CD8-positive, alpha-beta memory T cell (primary cell): Measurements from ENCODE around the gene SGCD. TPM values are rescaled to one million over a fixed set of nuclear protein-coding genes. Genes with fewer than 3 reads are reported as not detected.

Source experiments
- CTCF ChIA-PET: fragments of 350-600 bp; sonication (Branson Sonifier 250); formaldehyde crosslinking; loops from one replicate; lab custom pipeline; 2021; ENCODE audit warnings: antibody characterized with exemption; lab: Charles Lee
- POLR2A ChIA-PET: fragments of 350-600 bp; sonication (Branson Sonifier 250); formaldehyde crosslinking; loops from one replicate; lab custom pipeline; 2021; ENCODE audit warnings: antibody characterized with exemption; lab: Charles Lee
- DNase-seq, 5 donors: peaks; one replicate each; pipeline versions ENCODE4 v3.0.0 to v3.0.0-alpha.2; 2020 to 2022; ENCODE audit warnings: mixed read lengths in 1 of 5
- H3K27ac ChIP-seq: one replicate; pipeline ENCODE4 v1.7.0; 2013; ENCODE audit warnings: low read depth, mild to moderate bottlenecking, low read length, moderate library complexity
- H3K27me3 ChIP-seq: 2 replicates; pipeline ENCODE4 v1.7.0; 2013; ENCODE audit warnings: low read length, mild to moderate bottlenecking; ENCODE audit not compliant: insufficient read depth, poor library complexity, severe bottlenecking
- H3K36me3 ChIP-seq: 2 replicates; pipeline ENCODE4 v1.7.0; 2013; ENCODE audit warnings: mild to moderate bottlenecking, low read length, moderate library complexity; ENCODE audit not compliant: insufficient read depth
- H3K4me1 ChIP-seq: 2 replicates; pipeline ENCODE4 v1.7.0; 2013; ENCODE audit warnings: mild to moderate bottlenecking, low read length, moderate library complexity; ENCODE audit not compliant: insufficient read depth
- H3K4me3 ChIP-seq: 2 replicates; pipeline ENCODE4 v1.7.0; 2013; ENCODE audit warnings: mild to moderate bottlenecking, low read length
- H3K9me3 ChIP-seq: 2 replicates; pipeline ENCODE4 v1.7.0; 2013; ENCODE audit warnings: mild to moderate bottlenecking, low read length
- H3K27ac Mint-ChIP-seq, 8 donors: one replicate each; pipeline ENCODE4 v1.8.0; 2020 to 2021; ENCODE audit warnings: mixed read lengths in 8 of 8, mild to moderate bottlenecking in 6 of 8, inconsistent platforms in 3 of 8, moderate library complexity in 3 of 8
- H3K27me3 Mint-ChIP-seq, 2 donors: one replicate each; pipeline ENCODE4 v1.8.0; 2020 to 2021; ENCODE audit warnings: mixed read lengths in 2 of 2, mild to moderate bottlenecking in 1 of 2, moderate library complexity in 1 of 2
- H3K36me3 Mint-ChIP-seq, 3 donors: one replicate each; pipeline ENCODE4 v1.8.0; 2020 to 2021; ENCODE audit warnings: mixed read lengths in 3 of 3, inconsistent platforms in 1 of 3, mild to moderate bottlenecking in 1 of 3
- H3K4me1 Mint-ChIP-seq, 3 donors: one replicate each; pipeline ENCODE4 v1.8.0; 2020 to 2021; ENCODE audit warnings: mixed read lengths in 3 of 3, inconsistent platforms in 1 of 3, mild to moderate bottlenecking in 1 of 3
- H3K4me3 Mint-ChIP-seq, 7 donors: one replicate each; pipeline ENCODE4 v1.8.0; 2020 to 2021; ENCODE audit warnings: mixed read lengths in 7 of 7, mild to moderate bottlenecking in 6 of 7, moderate library complexity in 4 of 7, inconsistent platforms in 2 of 7
- H3K9me3 Mint-ChIP-seq, 5 donors: one replicate each; pipeline ENCODE4 v1.8.0; 2020 to 2022; ENCODE audit warnings: mixed read lengths in 5 of 5, mild to moderate bottlenecking in 3 of 5, moderate library complexity in 2 of 5, inconsistent platforms in 1 of 5
- polyA plus RNA-seq: library from polyadenylated mRNA; unstranded; fragments of 300-500 nt; fragmentation: Illumina TruSeq; gene quantifications from one replicate; pipeline ENCODE4 v1.2.3, GENCODE V29; 2021
- total RNA-seq, 2 experiments: library from RNA; stranded (reverse); gene quantifications; one replicate each; pipeline ENCODE4 v1.2.3, GENCODE V29; 2021

SGCD gene
- total and polyA plus RNA-seq, 3 experiments from 2014 or later, result 0.11 to 0.14 (median 0.11) TPM

DNA sequence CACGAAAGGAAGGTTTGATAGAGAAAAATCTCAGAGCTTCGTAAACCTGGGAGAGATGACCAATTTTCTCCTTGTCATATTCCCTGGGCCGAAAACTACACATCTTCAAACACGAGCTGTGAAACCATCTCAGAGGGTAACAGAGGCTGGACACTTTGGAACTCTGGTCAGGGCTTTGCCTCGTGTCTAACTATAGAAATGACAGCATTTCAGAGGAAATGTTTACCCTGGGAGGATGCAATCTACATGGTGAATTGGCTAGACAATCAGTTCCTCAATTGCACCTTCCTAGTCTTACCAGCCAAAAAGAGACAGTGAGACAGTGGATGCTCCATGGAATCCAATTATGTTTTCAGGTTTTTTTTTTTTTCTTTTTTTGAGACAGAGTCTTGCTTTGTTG, 414.6 kb downstream of the SGCD start:
- CTCF ChIA-PET, result no interaction called here
- Histone ChIP-seq H3K27me3 (no peaks in the 10 kb centered on the region), H3K36me3 (no peaks in the 10 kb centered on the region), H3K9me3 (no peaks in the 10 kb centered on the region), H3K4me3 (no peak overlapping the region), H3K27ac (no peak overlapping the region), H3K4me1 (no peaks in the 10 kb centered on the region)
- H3K4me1 Mint-ChIP-seq, result no peaks in the 10 kb centered on the region
- H3K9me3 Mint-ChIP-seq, result peaks cover 0 to 3% (median 0%) of the 10 kb centered on the region in 5 donors
- peaks cover 0 to 4% (median 0%) of the 10 kb centered on the region in 3 donors for H3K36me3 Mint-ChIP-seq
- POLR2A ChIA-PET, result no interaction called here
- no peak for DNase-seq
- no peak overlapping the region for H3K4me3 Mint-ChIP-seq
- peaks cover 17 to 48% of the 10 kb centered on the region in 2 donors for H3K27me3 Mint-ChIP-seq
- no peak overlapping the region for H3K27ac Mint-ChIP-seq

DNA sequence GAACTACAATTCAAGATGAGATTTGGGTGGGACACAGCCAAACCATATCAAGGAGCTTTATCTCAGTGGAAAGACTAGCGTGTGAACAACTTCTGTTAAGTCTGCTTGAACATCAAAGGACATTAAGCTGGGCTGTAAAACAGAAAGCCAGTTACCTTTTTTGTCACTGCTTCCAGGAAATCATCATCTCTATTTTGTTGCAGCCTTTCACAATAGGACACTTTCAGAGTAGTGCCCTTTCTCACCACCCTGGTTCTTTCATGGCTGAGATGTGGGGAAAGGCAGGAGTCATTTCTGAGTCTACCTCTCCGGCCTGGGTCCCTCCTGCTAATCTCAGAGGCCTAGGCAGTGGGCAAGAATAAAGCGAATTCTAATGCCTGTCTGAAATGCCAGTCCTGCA, 426.9 kb downstream of the SGCD start:
- no peak overlapping the region for H3K4me3 ChIP-seq
- Mint-ChIP-seq H3K36me3 (no peaks in the 10 kb centered on the region), H3K27ac (no peak overlapping the region), H3K4me3 (no peak overlapping the region), H3K4me1 (peaks cover 7 to 10% (median 9%) of the 10 kb centered on the region in 3 donors), H3K27me3 (no peaks in the 10 kb centered on the region), H3K9me3 (no peaks in the 10 kb centered on the region)
- DNase-seq, result no peak
- ChIA-PET CTCF (no interaction called here), POLR2A (no interaction called here)
- H3K36me3 ChIP-seq, result no peaks in the 10 kb centered on the region
- no peaks in the 10 kb centered on the region for H3K9me3 ChIP-seq
- no peaks in the 10 kb centered on the region for H3K4me1 ChIP-seq
- H3K27ac ChIP-seq, result no peak overlapping the region
- H3K27me3 ChIP-seq, result no peaks in the 10 kb centered on the region

DNA sequence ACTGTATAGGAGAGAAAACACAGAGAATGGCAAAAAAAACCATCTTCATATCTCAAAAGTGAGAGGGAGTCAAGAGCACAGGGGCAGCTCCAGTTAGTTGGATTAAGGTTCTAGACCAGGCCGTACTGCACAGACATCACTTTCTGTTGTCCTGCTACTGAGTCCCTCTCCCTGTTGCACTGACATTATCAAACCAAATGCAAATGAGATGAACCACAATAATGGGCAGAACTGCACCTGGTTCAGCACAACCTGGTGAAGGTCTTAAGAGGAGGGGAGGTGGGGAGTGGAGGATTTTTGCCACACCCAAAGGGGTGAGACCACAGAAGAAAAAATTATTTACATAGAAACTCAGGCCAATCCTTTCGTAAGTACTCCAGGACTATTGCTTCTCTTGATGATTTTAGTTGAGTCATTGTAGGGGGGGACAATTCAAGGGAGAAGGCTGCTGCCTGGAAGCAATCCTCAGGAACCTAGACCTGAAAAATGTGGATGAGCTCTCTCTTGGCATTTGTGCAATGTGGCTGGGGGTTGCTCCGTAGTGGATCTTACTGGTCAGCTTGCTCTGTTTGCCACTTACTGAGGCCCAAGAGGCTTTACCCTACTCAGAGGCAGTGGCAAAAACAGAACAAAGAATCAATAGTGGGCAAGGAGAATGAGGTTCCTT, 428.6 kb downstream of the SGCD start:
- Mint-ChIP-seq H3K4me1 (peaks cover 7 to 10% (median 9%) of the 10 kb centered on the region in 3 donors), H3K27ac (no peak overlapping the region)

DNA sequence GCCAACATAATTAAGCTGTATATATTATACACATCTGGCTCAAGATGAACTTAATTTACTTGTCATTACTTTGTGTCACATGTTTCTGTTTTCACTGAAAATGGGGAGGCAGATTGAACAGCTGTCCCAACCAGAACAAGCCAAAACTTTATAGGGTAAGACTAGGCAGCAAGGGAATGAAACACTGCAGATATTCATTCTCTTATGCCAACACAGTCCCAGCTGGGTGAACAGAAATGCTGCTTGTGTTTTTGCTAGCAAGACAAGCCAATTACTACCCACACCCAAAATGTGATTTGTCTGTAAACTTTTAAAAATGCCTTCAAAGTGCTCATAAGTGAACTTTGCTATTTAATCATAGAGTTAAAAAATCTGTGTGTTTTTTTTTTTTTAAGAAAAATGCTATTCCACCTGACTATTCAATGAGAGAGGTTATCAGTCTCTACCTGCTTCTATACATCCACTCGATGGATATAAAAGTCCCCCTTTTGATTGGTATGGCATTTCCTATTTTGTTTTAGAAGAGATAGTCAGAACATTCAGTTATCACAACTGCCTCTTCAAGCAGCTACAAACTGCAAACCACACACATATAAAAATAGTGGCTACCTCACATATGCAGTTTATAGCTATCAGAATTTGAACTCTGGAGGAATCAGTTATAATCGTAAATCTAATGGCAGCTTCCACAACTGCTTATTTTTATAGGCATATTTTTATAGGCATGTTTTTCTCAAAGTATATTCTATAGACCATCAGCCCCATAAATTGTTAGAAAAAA, 431.2 kb downstream of the SGCD start:
- H3K27ac Mint-ChIP-seq, result no peak overlapping the region
- no peak overlapping the region for H3K4me3 ChIP-seq
- no peaks in the 10 kb centered on the region for H3K36me3 Mint-ChIP-seq
- H3K9me3 ChIP-seq, result no peaks in the 10 kb centered on the region
- no peaks in the 10 kb centered on the region for H3K36me3 ChIP-seq
- peaks cover 7 to 9% (median 7%) of the 10 kb centered on the region in 3 donors for H3K4me1 Mint-ChIP-seq
- no peaks in the 10 kb centered on the region for H3K4me1 ChIP-seq
- peaks cover 0 to 3% of the 10 kb centered on the region in 2 donors for H3K27me3 Mint-ChIP-seq
- POLR2A ChIA-PET, result no interaction called here
- H3K27ac ChIP-seq, result no peak overlapping the region
- DNase-seq, result no peak
- H3K4me3 Mint-ChIP-seq, result no peak overlapping the region
- no peaks in the 10 kb centered on the region for H3K9me3 Mint-ChIP-seq
- no peaks in the 10 kb centered on the region for H3K27me3 ChIP-seq
- CTCF ChIA-PET, result no interaction called here

More for the DNA sequence above, 428.6 kb downstream of the SGCD start:
- H3K9me3 ChIP-seq, result no peaks in the 10 kb centered on the region
- CTCF ChIA-PET, result no interaction called here
- H3K4me1 ChIP-seq, result no peaks in the 10 kb centered on the region
- no peak for DNase-seq
- no peaks in the 10 kb centered on the region for H3K36me3 ChIP-seq
- Mint-ChIP-seq H3K4me3 (no peak overlapping the region), H3K36me3 (no peaks in the 10 kb centered on the region), H3K9me3 (no peaks in the 10 kb centered on the region), H3K27me3 (peaks cover 0 to 1% of the 10 kb centered on the region in 2 donors)
- H3K27ac ChIP-seq, result no peak overlapping the region
- no peak overlapping the region for H3K4me3 ChIP-seq
- H3K27me3 ChIP-seq, result no peaks in the 10 kb centered on the region
- POLR2A ChIA-PET, result no interaction called here

DNA sequence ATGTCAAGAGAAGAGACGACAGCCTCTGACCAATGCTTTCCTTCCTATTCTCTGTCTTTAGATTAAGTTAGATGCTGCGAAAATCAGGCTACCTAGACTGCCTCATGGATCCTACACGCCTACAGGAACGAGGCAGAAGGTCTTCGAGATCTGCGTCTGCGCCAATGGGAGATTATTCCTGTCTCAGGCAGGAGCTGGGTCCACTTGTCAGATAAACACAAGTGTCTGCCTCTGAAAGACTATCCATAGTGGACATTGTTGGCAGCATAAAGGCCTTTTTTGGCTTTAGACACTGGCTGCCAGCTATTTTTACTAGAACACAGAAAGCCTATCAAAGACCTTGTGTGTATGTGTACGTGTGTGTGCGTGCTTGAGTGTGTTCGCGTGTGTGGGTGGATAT, 432.2 kb downstream of the SGCD start:
- POLR2A ChIA-PET, result no interaction called here
- DNase-seq, result no peak
- H3K36me3 Mint-ChIP-seq, result no peaks in the 10 kb centered on the region

DNA sequence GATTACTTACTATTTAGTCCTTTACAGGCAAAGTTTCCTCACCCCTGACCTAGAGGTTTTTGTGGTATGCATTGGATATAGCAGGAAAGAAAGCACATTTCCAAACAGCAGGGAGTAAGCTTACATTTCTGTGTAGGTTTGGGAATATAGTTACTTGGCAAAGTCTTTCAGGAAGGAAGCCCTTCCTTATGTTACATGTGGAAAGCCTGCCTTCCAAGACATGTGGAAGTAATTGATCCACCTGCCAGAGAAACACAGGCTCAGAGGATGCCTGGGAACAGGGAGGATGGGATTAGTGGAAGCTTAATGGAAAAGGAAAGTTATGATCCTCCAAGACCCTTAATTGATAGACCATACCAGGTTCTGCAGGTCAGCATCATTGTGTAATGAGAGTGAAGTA, 435.8 kb downstream of the SGCD start:
- no peak overlapping the region for H3K27ac ChIP-seq
- peaks cover 11 to 23% of the 10 kb centered on the region in 2 donors for H3K27me3 Mint-ChIP-seq
- no peak overlapping the region for H3K4me3 Mint-ChIP-seq
- DNase-seq, result no peak
- no peaks in the 10 kb centered on the region for H3K9me3 ChIP-seq
- peaks cover 0 to 2% (median 0%) of the 10 kb centered on the region in 3 donors for H3K36me3 Mint-ChIP-seq
- no peak overlapping the region for H3K27ac Mint-ChIP-seq
- no peaks in the 10 kb centered on the region for H3K4me1 ChIP-seq
- ChIA-PET POLR2A (no interaction called here), CTCF (no interaction called here)
- H3K4me3 ChIP-seq, result no peak overlapping the region
- no peaks in the 10 kb centered on the region for H3K4me1 Mint-ChIP-seq
- no peaks in the 10 kb centered on the region for H3K36me3 ChIP-seq
- no peaks in the 10 kb centered on the region for H3K9me3 Mint-ChIP-seq
- no peaks in the 10 kb centered on the region for H3K27me3 ChIP-seq

More for the DNA sequence above, 432.2 kb downstream of the SGCD start:
- Mint-ChIP-seq H3K27me3 (peaks cover 0 to 3% of the 10 kb centered on the region in 2 donors), H3K4me1 (no peaks in the 10 kb centered on the region), H3K27ac (no peak overlapping the region), H3K9me3 (no peaks in the 10 kb centered on the region), H3K4me3 (no peak overlapping the region)
- no peaks in the 10 kb centered on the region for H3K36me3 ChIP-seq
- no peak overlapping the region for H3K4me3 ChIP-seq
- H3K27me3 ChIP-seq, result no peaks in the 10 kb centered on the region
- H3K27ac ChIP-seq, result no peak overlapping the region
- no peaks in the 10 kb centered on the region for H3K4me1 ChIP-seq
- CTCF ChIA-PET, result no interaction called here
- H3K9me3 ChIP-seq, result no peaks in the 10 kb centered on the region

DNA sequence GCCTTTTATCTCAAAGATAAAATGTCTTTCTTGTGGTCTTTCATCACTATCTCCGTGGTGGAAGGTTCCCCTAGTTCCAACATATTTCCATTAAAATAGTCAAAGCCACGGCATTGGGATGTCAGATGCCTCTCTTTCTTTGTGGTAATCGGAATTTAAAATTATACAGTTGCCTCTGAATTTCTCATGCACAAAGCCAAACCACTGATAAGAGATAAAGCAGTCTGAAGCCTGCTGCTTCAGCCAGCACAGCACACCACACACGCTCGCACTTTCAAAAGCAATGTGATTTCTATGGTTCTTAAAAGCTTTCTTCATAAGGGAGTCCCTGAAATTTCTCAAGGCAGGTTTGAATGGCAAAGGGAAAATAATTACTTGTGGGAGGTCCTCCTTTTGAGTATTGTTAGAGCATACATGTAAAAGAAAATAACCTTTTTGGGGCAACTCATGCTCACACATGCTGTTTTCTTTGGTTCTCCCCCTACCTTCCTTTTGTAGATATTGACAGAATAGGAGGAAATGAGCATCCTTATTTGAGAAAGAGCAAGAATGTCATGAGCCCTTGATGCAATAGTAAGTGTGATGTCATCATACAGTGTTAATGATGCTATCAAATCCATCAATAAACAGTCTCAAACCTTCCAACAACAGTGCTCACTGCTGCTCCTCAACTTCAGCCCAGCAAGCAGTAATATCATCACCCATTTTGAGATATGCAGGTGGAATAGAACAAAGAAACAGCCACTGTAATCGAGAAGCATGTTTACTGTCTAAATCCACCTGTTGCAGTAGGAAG, 437.4 kb downstream of the SGCD start:
- Mint-ChIP-seq H3K27me3 (peaks cover 11 to 31% of the 10 kb centered on the region in 2 donors), H3K4me3 (no peak overlapping the region), H3K27ac (no peak overlapping the region), H3K9me3 (no peaks in the 10 kb centered on the region), H3K36me3 (peaks cover 0 to 2% (median 0%) of the 10 kb centered on the region in 3 donors), H3K4me1 (no peaks in the 10 kb centered on the region)
- Histone ChIP-seq H3K9me3 (no peaks in the 10 kb centered on the region), H3K4me3 (no peak overlapping the region), H3K36me3 (no peaks in the 10 kb centered on the region), H3K27ac (no peak overlapping the region), H3K4me1 (no peaks in the 10 kb centered on the region), H3K27me3 (no peaks in the 10 kb centered on the region)
- ChIA-PET CTCF (no interaction called here), POLR2A (no interaction called here)
- DNase-seq, result no peak

- DNase-seq, result no peak
- Mint-ChIP-seq H3K36me3 (peaks cover 0 to 8% (median 0%) of the 10 kb centered on the region in 3 donors), H3K27me3 (peaks cover 3 to 12% of the 10 kb centered on the region in 2 donors), H3K27ac (no peak overlapping the region), H3K4me3 (no peak overlapping the region), H3K4me1 (no peaks in the 10 kb centered on the region), H3K9me3 (peaks cover 0 to 3% (median 0%) of the 10 kb centered on the region in 5 donors)
- Histone ChIP-seq H3K36me3 (no peaks in the 10 kb centered on the region), H3K4me3 (no peak overlapping the region), H3K27me3 (no peaks in the 10 kb centered on the region), H3K9me3 (no peaks in the 10 kb centered on the region), H3K27ac (no peak overlapping the region), H3K4me1 (no peaks in the 10 kb centered on the region)
- POLR2A ChIA-PET, result no interaction called here
- CTCF ChIA-PET, result no interaction called here
These were observed 447.3 kb downstream of the SGCD start for GRCh38 chr5:156774273-156774672.
